Gastrocnemius medialis (tissue), 4 donors: ENCODE results near the gene RPL35. TPM values are rescaled to one million over a fixed set of nuclear protein-coding genes. Genes with fewer than 3 reads are reported as not detected.

Experiments used
- ATAC-seq, 2 donors: fragments of 150-250 bp; one replicate each; pipeline ENCODE4 v1.9.1; 2016
- DNase-seq, 2 donors: peaks; one replicate each; pipeline ENCODE4 v3.0.0-alpha.2; 2019
- H3K27ac ChIP-seq, 4 donors: fragments of 200-600 bp; sonication (generic); 1 replicate in 1 of 4; 2 replicates in 3 of 4; pipeline ENCODE4 v1.5.1; 2016 to 2018; ENCODE audit warnings: mild to moderate bottlenecking in 2 of 4, moderate library complexity in 1 of 4
- H3K27me3 ChIP-seq, 3 donors: fragments of 200-600 bp; sonication (generic) in 2 of 3; 1 replicate in 1 of 3; 2 replicates in 2 of 3; pipeline versions ENCODE4 v1.5.1 to v1.6.0; 2016 to 2019; ENCODE audit warnings: mild to moderate bottlenecking in 1 of 3, moderate library complexity in 1 of 3
- H3K36me3 ChIP-seq, 2 donors: fragments of 200-600 bp; sonication (generic) in 1 of 2; one replicate each; pipeline ENCODE4 v1.5.1; 2017 to 2018
- H3K4me1 ChIP-seq, 2 donors: fragments of 200-600 bp; sonication (generic) in 1 of 2; one replicate each; pipeline ENCODE4 v1.5.1; 2016 to 2017; ENCODE audit warnings: mild to moderate bottlenecking in 2 of 2
- H3K4me3 ChIP-seq, 4 donors: fragments of 200-600 bp; sonication (generic) in 3 of 4; 1 replicate in 1 of 4; 2 replicates in 3 of 4; pipeline ENCODE4 v1.5.1; 2016 to 2019; ENCODE audit warnings: mild to moderate bottlenecking in 2 of 4
- H3K9me3 ChIP-seq, 3 donors: fragments of 200-600 bp; sonication (generic) in 2 of 3; 1 replicate in 1 of 3; 2 replicates in 2 of 3; pipeline ENCODE4 v1.5.1; 2016 to 2019
- POLR2A ChIP-seq, 2 donors: fragments of 450-650 bp; IDR thresholded peaks; one replicate each; pipeline ENCODE4 v1.6.1; 2017; ENCODE audit warnings: antibody characterized with exemption in 2 of 2, mild to moderate bottlenecking in 2 of 2, moderate library complexity in 2 of 2
- in situ Hi-C, 4 donors: fragments of 200-750 bp; cut with MboI; loops; one replicate each; pipeline versions ENCODE4 v1.15.0 to v1.8.0; 2017; ENCODE audit warnings: low sequenced_read_pairs in 4 of 4
- intact Hi-C: fragments of 100-400 bp; cut with DNase I; formaldehyde crosslinking; loops from one replicate; pipeline ENCODE4 v1.15.1; 2023; ENCODE audit warnings: low total_unique reads
- total RNA-seq, 4 donors: library from RNA; depleted of rRNA; stranded (reverse); fragments of >200 nt; gene quantifications; one replicate each; pipeline versions ENCODE4 v1.1.0 to v1.2.3, GENCODE V29; 2016
- TF ChIP-seq, protein P1 (sequence below), 5 experiments: fragments of 450-650 bp in 3 of 5; fragments of 200-600 bp in 2 of 5; sonication (generic) in 2 of 5; IDR thresholded peaks in 4 of 5; conservative IDR thresholded peaks in 1 of 5; 1 replicate in 4 of 5; 2 replicates in 1 of 5; pipeline ENCODE4 v1.5.1; 2016 to 2019; ENCODE audit warnings: antibody characterized with exemption in 5 of 5, mild to moderate bottlenecking in 3 of 5, moderate library complexity in 3 of 5

The RPL35 gene
- total RNA-seq, 4 donors from 2014 or later, result 2,099 to 2,608 (median 2,478) TPM

DNA sequence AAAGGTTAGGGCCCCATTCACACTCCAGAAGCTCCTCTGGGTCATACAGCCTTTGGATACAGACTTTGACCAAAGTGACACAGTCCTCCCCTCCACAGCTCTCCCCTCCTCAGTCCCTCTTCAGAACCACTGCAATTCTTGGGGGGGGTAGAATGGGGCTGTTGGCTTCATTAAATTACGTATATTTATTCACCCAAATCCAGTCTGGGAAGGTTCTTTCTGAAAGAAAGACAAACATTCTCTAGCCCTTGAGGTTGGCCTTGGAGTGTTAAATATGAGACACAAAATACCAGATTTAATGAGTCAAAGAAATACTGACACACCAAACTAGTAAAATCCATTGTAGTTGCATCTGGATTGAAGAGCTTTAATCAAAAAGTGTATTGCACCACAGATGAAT is 16.3 kb upstream of the RPL35 start:
- Histone ChIP-seq H3K9me3 (no peaks in the 10 kb centered on the region), H3K27me3 (no peaks in the 10 kb centered on the region), H3K4me1 (peaks cover 10 to 13% of the 10 kb centered on the region in 2 donors), H3K4me3 (no peak overlapping the region), H3K36me3 (peaks cover 0 to 84% of the 10 kb centered on the region in 2 donors), H3K27ac (no peak overlapping the region)
- in situ Hi-C loops, result no loop called here
- TF ChIP-seq, protein P1, sequence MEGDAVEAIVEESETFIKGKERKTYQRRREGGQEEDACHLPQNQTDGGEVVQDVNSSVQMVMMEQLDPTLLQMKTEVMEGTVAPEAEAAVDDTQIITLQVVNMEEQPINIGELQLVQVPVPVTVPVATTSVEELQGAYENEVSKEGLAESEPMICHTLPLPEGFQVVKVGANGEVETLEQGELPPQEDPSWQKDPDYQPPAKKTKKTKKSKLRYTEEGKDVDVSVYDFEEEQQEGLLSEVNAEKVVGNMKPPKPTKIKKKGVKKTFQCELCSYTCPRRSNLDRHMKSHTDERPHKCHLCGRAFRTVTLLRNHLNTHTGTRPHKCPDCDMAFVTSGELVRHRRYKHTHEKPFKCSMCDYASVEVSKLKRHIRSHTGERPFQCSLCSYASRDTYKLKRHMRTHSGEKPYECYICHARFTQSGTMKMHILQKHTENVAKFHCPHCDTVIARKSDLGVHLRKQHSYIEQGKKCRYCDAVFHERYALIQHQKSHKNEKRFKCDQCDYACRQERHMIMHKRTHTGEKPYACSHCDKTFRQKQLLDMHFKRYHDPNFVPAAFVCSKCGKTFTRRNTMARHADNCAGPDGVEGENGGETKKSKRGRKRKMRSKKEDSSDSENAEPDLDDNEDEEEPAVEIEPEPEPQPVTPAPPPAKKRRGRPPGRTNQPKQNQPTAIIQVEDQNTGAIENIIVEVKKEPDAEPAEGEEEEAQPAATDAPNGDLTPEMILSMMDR (IDR thresholded peaks at IDR 0.05 in 4 of 5, conservative IDR thresholded peaks at IDR 0.05 in 1 of 5), result no peak
- TF ChIP-seq POLR2A (IDR thresholded peaks at IDR 0.05), result no peak
- ATAC-seq (no peak), DNase-seq (no peak)
- intact Hi-C loops, result no loop called here

DNA sequence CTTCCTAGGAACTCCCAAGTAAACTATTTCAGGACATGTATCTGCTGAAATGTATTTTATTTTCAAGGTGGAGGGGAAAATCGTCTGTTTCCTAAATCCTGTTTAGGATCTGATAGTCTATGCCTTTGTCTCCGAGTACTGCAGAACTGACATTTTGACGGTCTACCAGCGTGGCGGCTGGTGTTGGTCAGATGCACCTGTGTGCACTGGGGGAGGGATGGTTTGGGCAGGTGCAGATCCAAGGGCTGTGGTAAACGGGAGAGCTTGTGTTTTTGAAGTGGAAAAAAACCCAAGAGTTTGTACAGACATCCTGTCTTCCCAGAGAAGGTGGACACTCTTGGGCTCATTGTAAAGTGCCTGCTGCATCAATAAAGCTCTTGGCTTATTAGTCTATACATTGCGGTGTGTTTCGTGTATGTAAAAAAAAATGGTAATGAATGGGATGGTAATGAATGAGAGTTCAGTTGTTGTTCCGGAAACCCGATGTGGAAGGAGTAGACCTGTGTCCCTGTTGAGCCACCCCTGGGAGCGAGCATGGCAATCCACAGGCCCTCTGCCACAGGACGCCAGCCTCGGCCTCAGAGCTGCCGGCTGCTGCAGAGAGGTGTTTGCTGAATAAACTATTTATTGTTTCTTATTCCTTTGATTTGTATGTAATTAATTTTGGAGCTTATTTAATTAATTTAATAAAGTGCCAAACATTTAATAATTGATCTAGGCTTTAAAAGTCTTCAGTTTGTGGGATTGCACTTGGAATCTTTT is 15.4 kb upstream of the RPL35 start:
- DNase-seq (no peak), ATAC-seq (no peak)
- in situ Hi-C loops, result no loop called here
- intact Hi-C loops, result no loop called here
- Histone ChIP-seq H3K27me3 (no peaks in the 10 kb centered on the region), H3K4me1 (peaks cover 18 to 21% of the 10 kb centered on the region in 2 donors), H3K36me3 (peaks cover 0 to 79% of the 10 kb centered on the region in 2 donors), H3K9me3 (no peaks in the 10 kb centered on the region), H3K27ac (no peak overlapping the region), H3K4me3 (no peak overlapping the region)
- no peak for TF ChIP-seq POLR2A (IDR thresholded peaks at IDR 0.05)
- TF ChIP-seq, protein P1 (IDR thresholded peaks at IDR 0.05 in 4 of 5, conservative IDR thresholded peaks at IDR 0.05 in 1 of 5), result no peak

DNA sequence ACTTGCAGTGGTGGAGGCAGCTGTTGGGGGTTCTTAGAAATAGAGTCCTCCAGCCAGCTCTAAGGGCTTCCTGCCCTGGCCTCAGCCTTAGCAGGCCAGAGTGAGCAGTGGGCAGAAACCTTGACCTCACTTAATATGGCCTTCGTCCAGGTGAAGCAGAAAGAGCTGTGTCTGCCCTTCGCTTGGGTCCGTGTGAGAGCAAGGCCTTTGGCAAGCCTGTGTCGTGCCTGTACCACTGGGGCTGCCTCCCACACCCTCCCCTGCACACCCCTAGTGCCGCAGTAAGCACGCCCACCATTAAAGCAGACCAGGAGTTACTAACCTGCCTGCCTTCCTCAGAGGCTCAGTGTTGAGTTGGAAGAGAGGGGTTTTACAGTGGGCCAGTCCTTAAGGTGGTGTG is 13.7 kb upstream of the RPL35 start:
- in situ Hi-C loops (no loop called here), intact Hi-C loops (no loop called here)
- DNase-seq (no peak), ATAC-seq (no peak)
- no peaks in the 10 kb centered on the region for H3K9me3 ChIP-seq
- H3K27ac ChIP-seq, result no peak overlapping the region
- H3K4me3 ChIP-seq, result no peak overlapping the region
- H3K4me1 ChIP-seq, result peaks cover 35 to 36% of the 10 kb centered on the region in 2 donors
- TF ChIP-seq, protein P1 (IDR thresholded peaks at IDR 0.05 in 4 of 5, conservative IDR thresholded peaks at IDR 0.05 in 1 of 5), result no peak
- TF ChIP-seq POLR2A (IDR thresholded peaks at IDR 0.05), result no peak
- no peaks in the 10 kb centered on the region for H3K27me3 ChIP-seq
- H3K36me3 ChIP-seq, result peaks cover 0 to 62% of the 10 kb centered on the region in 2 donors

DNA sequence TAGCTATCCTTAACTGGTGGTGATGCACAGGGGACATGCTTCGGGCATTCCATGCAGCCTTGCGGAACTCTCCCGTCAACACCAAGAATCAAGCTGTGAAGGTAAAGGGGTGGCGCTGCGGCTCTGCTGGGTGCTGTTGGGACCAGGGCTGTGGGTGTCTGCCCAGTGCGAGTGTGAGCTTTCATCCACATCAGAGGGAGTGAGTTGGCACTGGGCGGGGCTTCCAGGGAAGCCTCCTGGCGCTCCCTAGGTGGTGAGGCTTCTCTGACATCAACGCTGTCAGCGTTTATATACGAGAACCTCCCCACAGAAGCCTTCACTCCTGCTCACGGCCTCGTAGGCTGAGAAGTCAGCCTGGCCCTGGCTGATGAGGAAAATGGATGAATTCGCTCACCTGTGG is 11.9 kb upstream of the RPL35 start:
- ATAC-seq (no peak), DNase-seq (no peak)
- no peaks in the 10 kb centered on the region for H3K27me3 ChIP-seq
- intact Hi-C loops (no loop called here), in situ Hi-C loops (loop anchor here in 1 of 4 donors (5.0 kb wide), 1 partner anchor 64 kb away; no protein-coding TSS in a partner anchor)
- TF ChIP-seq, protein P1 (IDR thresholded peaks at IDR 0.05 in 4 of 5, conservative IDR thresholded peaks at IDR 0.05 in 1 of 5), result no peak
- TF ChIP-seq POLR2A (IDR thresholded peaks at IDR 0.05), result no peak
- no peaks in the 10 kb centered on the region for H3K9me3 ChIP-seq
- H3K4me1 ChIP-seq, result peaks cover 42 to 48% of the 10 kb centered on the region in 2 donors
- peaks cover 0 to 43% of the 10 kb centered on the region in 2 donors for H3K36me3 ChIP-seq
- H3K27ac ChIP-seq, result peak overlapping the region in 1 of 4 donors; percentile 96
- no peak overlapping the region for H3K4me3 ChIP-seq
